PC-3 (cell line): ENCODE results near the gene NXPH1. TPM values are rescaled to one million over a fixed set of nuclear protein-coding genes. Genes with fewer than 3 reads are reported as not detected.

Experiments used
- ATAC-seq: fragments of 200-7000 bp; cut with Tn5 transposase; 2 replicates; pipeline ENCODE4 v1.9.1; 2020; ENCODE audit warnings: mild to moderate bottlenecking, moderate library complexity
- BruUV-seq: library from RNA; stranded (reverse); fragments of 400-500 nt; replicated peaks from 2 replicates; lab custom pipeline; 2021; lab: Mats Ljungman, UMichigan
- CTCF ChIA-PET: fragments of 300-600 bp; sonication (Branson Sonifier 250); formaldehyde crosslinking; loops from one replicate; lab custom pipeline; 2022; ENCODE audit warnings: antibody characterized with exemption; lab: Charles Lee
- POLR2A ChIA-PET: fragments of 300-600 bp; sonication (Branson Sonifier 250); formaldehyde crosslinking; loops from one replicate; lab custom pipeline; 2022; ENCODE audit warnings: antibody characterized with exemption; ENCODE audit not compliant: unreplicated experiment; lab: Charles Lee
- DNase-seq: peaks from one replicate; pipeline ENCODE4 v3.0.0-alpha.2; 2015
- H2AFZ ChIP-seq: fragments of 300-600 bp; sonication (generic); 2 replicates; pipeline ENCODE4 v1.6.0; 2016; ENCODE audit warnings: antibody characterized with exemption, low read length
- H3F3A ChIP-seq: fragments of 300-600 bp; sonication (generic); one replicate; pipeline ENCODE4 v1.6.0; 2017; ENCODE audit warnings: antibody characterized with exemption, low read length, control low read depth, mild to moderate bottlenecking; ENCODE audit not compliant: unreplicated experiment
- H3K27ac ChIP-seq: fragments of 300-600 bp; sonication (generic); 2 replicates; pipeline ENCODE4 v1.5.1; 2016; ENCODE audit warnings: mild to moderate bottlenecking, low read length
- H3K27me3 ChIP-seq: fragments of 300-600 bp; sonication (generic); 2 replicates; pipeline ENCODE4 v1.6.1; 2016; ENCODE audit warnings: low read length, mixed read lengths
- H3K36me3 ChIP-seq: fragments of 300-600 bp; sonication (generic); 2 replicates; pipeline ENCODE4 v1.6.1; 2016; ENCODE audit warnings: low read depth, mixed run types, low read length, mixed read lengths
- H3K4me1 ChIP-seq: fragments of 300-600 bp; sonication (generic); 2 replicates; pipeline ENCODE4 v1.5.1; 2016; ENCODE audit warnings: low read length; ENCODE audit not compliant: insufficient read depth
- H3K4me2 ChIP-seq: fragments of 300-600 bp; sonication (generic); 2 replicates; pipeline ENCODE4 v1.6.0; 2016; ENCODE audit warnings: low read length
- H3K4me3 ChIP-seq: fragments of 300-600 bp; sonication (generic); 2 replicates; pipeline ENCODE4 v1.5.1; 2016; ENCODE audit warnings: mild to moderate bottlenecking, low read length, mixed read lengths
- H3K79me2 ChIP-seq: fragments of 300-600 bp; sonication (generic); 2 replicates; pipeline ENCODE4 v1.6.1; 2017; ENCODE audit warnings: low read length, mixed read lengths
- H3K9ac ChIP-seq: fragments of 300-600 bp; sonication (generic); 2 replicates; pipeline ENCODE4 v1.6.0; 2016; ENCODE audit warnings: mild to moderate bottlenecking, low read length
- H3K9me2 ChIP-seq: fragments of 300-600 bp; sonication (generic); replicated peaks from 2 replicates; pipeline ENCODE4 v1.6.1; 2016; ENCODE audit warnings: mixed run types, low read length, mixed read lengths
- H3K9me3 ChIP-seq: fragments of 300-600 bp; sonication (generic); 2 replicates; pipeline ENCODE4 v1.6.1; 2016; ENCODE audit warnings: low read length, mixed read lengths
- H4K20me1 ChIP-seq: fragments of 300-600 bp; sonication (generic); 2 replicates; pipeline ENCODE4 v1.6.1; 2016; ENCODE audit warnings: low read length, mixed read lengths
- EZH2 ChIP-seq: fragments of 300-600 bp; sonication (generic); IDR thresholded peaks from one replicate; pipeline ENCODE4 v1.6.1; 2017; ENCODE audit warnings: antibody characterized with exemption, mild to moderate bottlenecking, low read length; ENCODE audit not compliant: unreplicated experiment
- EZH2phosphoT487 ChIP-seq: fragments of 300-600 bp; sonication (generic); IDR thresholded peaks from 2 replicates; pipeline ENCODE4 v1.6.1; 2018; ENCODE audit warnings: mild to moderate bottlenecking, antibody characterized with exemption, low read length, borderline replicate concordance
- intact Hi-C: fragments of 100-400 bp; cut with micrococcal nuclease; formaldehyde crosslinking; loops from 2 replicates; pipeline ENCODE4 v1.9.0; 2023
- total RNA-seq: library from RNA; depleted of rRNA; stranded (reverse); fragments of >200 nt; gene quantifications from 2 replicates; pipeline ENCODE4 v1.2.3, GENCODE V29; 2014
- TF ChIP-seq, protein P1 (sequence below): fragments of 300-600 bp; sonication (generic); conservative IDR thresholded peaks from 2 replicates; pipeline ENCODE4 v1.5.1; 2017; ENCODE audit warnings: antibody characterized with exemption, low read depth, mild to moderate bottlenecking, low read length

The NXPH1 gene
- total RNA-seq, 1 experiment from 2014 or later = not detected

- ATAC-seq = no peak
- no peak overlapping the region for H3K27ac ChIP-seq
- no peaks in the 10 kb centered on the region for H3K9me2 ChIP-seq
- H3K9ac ChIP-seq = no peak overlapping the region
- no peaks in the 10 kb centered on the region for H3F3A ChIP-seq
- ChIA-PET CTCF (no interaction called here), POLR2A (no interaction called here)
- H3K4me3 ChIP-seq = no peak overlapping the region
- BruUV-seq = no TSS peak
- H3K79me2 ChIP-seq = no peaks in the 10 kb centered on the region
- TF ChIP-seq, protein P1, sequence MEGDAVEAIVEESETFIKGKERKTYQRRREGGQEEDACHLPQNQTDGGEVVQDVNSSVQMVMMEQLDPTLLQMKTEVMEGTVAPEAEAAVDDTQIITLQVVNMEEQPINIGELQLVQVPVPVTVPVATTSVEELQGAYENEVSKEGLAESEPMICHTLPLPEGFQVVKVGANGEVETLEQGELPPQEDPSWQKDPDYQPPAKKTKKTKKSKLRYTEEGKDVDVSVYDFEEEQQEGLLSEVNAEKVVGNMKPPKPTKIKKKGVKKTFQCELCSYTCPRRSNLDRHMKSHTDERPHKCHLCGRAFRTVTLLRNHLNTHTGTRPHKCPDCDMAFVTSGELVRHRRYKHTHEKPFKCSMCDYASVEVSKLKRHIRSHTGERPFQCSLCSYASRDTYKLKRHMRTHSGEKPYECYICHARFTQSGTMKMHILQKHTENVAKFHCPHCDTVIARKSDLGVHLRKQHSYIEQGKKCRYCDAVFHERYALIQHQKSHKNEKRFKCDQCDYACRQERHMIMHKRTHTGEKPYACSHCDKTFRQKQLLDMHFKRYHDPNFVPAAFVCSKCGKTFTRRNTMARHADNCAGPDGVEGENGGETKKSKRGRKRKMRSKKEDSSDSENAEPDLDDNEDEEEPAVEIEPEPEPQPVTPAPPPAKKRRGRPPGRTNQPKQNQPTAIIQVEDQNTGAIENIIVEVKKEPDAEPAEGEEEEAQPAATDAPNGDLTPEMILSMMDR = no peak
- TF ChIP-seq EZH2phosphoT487 (no peak), EZH2 (no peak)
- 0 out of 2 replicates have a peak, but pooled peaks cover 7% of the 10 kb centered on the region for H3K9me3 ChIP-seq
- H4K20me1 ChIP-seq = no peaks in the 10 kb centered on the region
- no peaks in the 10 kb centered on the region for H3K4me1 ChIP-seq
- no peaks in the 10 kb centered on the region for H3K27me3 ChIP-seq
- intact Hi-C loops = no loop called here
- DNase-seq = no peak
- no peak overlapping the region for H3K4me2 ChIP-seq
- no peaks in the 10 kb centered on the region for H3K36me3 ChIP-seq
- H2AFZ ChIP-seq = no peak overlapping the region
These were observed 192.2 kb downstream of the NXPH1 start for GRCh38 chr7:8625612-8626011.

DNA sequence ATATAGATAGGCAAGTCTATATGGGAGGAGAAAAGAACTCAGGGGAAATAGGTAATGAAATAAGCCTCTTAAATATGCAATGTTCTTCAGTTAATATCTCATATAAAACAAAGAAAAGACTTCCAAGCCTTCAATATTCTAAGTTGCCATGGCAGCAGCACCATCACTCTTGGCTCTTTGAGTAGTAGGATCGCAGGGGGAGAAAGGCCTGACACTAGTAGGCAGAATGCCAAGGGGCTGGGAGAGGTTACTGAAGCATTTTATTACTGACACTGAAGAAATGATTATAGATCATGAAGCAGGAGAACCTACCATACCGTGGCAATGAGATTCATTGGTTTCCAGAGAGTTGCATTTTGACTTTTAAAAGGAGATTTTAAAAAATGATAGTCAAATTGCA, 193.9 kb downstream of the NXPH1 start:
- Histone ChIP-seq H3F3A (no peaks in the 10 kb centered on the region), H4K20me1 (no peaks in the 10 kb centered on the region), H3K4me2 (no peak overlapping the region), H3K79me2 (no peaks in the 10 kb centered on the region), H3K9me3 (peaks cover 8% of the 10 kb centered on the region; the same call in 1 of the 2 replicates), H3K27ac (no peak overlapping the region), H3K4me3 (no peak overlapping the region), H3K4me1 (no peaks in the 10 kb centered on the region), H3K27me3 (no peaks in the 10 kb centered on the region), H2AFZ (no peak overlapping the region), H3K9ac (no peak overlapping the region), H3K9me2 (no peaks in the 10 kb centered on the region), H3K36me3 (no peaks in the 10 kb centered on the region)
- TF ChIP-seq, protein P1 = no peak
- TF ChIP-seq EZH2 = no peak
- TF ChIP-seq EZH2phosphoT487 = no peak
- no TSS peak for BruUV-seq
- ChIA-PET POLR2A (no interaction called here), CTCF (no interaction called here)
- no peak for DNase-seq
- intact Hi-C loops = no loop called here
- ATAC-seq = no peak

GRCh38 chr7:8628656-8629055, 195.2 kb downstream of the NXPH1 start:
- no peak overlapping the region for H3K27ac ChIP-seq
- H4K20me1 ChIP-seq = no peaks in the 10 kb centered on the region
- ATAC-seq (no peak), DNase-seq (no peak)
- intact Hi-C loops = no loop called here
- no peaks in the 10 kb centered on the region for H3K4me1 ChIP-seq
- no peaks in the 10 kb centered on the region for H3F3A ChIP-seq
- no peak overlapping the region for H2AFZ ChIP-seq
- H3K27me3 ChIP-seq = no peaks in the 10 kb centered on the region
- no peak overlapping the region for H3K9ac ChIP-seq
- H3K79me2 ChIP-seq = no peaks in the 10 kb centered on the region
- no peak overlapping the region for H3K4me2 ChIP-seq
- H3K36me3 ChIP-seq = no peaks in the 10 kb centered on the region
- H3K9me3 ChIP-seq = peaks cover 11% of the 10 kb centered on the region; the same call in 1 of the 2 replicates
- H3K9me2 ChIP-seq = no peaks in the 10 kb centered on the region
- CTCF ChIA-PET = no interaction called here
- no peak overlapping the region for H3K4me3 ChIP-seq
- TF ChIP-seq EZH2 (no peak), EZH2phosphoT487 (no peak)
- TF ChIP-seq, protein P1 = no peak
- POLR2A ChIA-PET = no interaction called here
- BruUV-seq = no TSS peak
